ENCODE data around the gene HIVEP3.

Gene HIVEP3

DNA sequence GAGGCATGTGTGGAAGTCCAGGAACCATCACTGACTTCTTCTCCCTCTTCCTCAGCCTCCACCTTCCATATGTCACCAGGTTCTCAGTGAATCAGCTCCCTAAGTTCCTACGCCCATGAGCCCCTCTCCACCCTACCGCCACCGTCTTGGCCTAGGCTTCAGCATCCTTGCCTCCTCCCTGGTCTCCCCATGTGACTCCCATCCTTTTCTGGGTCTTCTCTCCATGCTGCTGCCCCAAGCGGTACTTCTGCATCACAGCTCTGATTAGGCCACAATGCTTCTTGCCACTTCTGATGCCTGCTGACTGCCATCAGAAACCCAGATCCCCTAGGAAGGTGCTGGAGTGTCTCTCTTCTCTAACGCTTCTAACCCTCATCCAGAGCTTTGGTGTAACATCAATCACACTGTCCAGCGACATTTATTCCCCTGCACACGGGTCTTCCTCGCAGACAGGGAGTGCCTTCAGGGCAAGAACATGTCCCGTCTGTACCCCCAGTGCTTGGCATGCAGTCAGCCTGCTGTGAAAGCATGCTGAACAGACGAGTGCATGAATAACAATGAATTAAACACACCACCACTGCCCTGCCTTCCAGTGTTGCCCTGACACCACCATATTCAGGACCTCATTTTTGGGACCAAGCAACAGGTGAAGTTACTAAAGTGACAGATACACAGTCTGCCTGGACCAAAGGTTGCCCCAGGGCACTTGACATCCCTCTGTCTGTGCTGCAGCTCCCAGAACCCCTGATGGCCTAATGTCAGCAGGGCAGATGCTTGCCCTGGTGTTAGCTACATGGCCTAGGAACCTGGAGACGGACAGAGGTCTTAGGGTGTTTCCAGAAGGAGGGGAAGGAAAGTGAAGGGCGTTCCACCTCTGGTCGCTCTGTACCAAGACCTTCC, 275.6 kb downstream of the HIVEP3 start:
- Mint-ChIP-seq H3K4me3 (no peak overlapping the region), H3K36me3 (ENCODE audit: low read depth) (no peaks in the 10 kb centered on the region), H3K9me3 (no peaks in the 10 kb centered on the region), H3K4me1 (peaks cover 17% of the 10 kb centered on the region), H3K27me3 (ENCODE audit: low read depth) (peaks cover 2% of the 10 kb centered on the region), H3K27ac (no peak overlapping the region)
- TF ChIP-seq, protein P1, sequence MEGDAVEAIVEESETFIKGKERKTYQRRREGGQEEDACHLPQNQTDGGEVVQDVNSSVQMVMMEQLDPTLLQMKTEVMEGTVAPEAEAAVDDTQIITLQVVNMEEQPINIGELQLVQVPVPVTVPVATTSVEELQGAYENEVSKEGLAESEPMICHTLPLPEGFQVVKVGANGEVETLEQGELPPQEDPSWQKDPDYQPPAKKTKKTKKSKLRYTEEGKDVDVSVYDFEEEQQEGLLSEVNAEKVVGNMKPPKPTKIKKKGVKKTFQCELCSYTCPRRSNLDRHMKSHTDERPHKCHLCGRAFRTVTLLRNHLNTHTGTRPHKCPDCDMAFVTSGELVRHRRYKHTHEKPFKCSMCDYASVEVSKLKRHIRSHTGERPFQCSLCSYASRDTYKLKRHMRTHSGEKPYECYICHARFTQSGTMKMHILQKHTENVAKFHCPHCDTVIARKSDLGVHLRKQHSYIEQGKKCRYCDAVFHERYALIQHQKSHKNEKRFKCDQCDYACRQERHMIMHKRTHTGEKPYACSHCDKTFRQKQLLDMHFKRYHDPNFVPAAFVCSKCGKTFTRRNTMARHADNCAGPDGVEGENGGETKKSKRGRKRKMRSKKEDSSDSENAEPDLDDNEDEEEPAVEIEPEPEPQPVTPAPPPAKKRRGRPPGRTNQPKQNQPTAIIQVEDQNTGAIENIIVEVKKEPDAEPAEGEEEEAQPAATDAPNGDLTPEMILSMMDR (IDR thresholded peaks at IDR 0.05; ENCODE audit: unreplicated experiment in 3 of 3), result no peak

DNA sequence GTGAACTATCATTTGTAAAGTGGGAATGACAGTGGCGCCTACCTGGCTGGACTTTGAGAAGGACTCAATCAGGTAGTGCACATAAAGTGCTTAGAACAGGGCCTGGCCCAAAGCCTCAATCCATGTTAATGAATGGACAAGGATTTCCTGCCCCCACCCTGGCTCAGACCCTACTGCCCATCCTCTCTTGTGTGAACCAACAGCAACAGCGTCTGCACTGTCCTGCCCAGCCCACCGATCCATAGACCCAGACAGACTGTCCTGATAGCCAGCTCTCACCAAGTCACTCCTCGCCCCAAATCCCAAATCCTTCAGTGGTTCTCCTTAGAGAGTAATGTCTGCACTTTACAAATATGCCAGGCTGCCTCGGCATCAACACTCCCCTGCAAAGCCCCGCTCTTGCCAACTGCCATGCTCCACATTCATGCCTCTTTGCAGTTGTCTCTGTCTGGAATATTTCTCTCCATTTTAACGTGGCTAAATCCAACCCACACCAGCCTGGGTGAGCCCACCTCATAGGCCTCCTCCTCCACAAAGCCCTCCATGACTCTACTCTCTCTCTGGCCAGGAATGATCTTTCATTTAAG, 276.7 kb downstream of the HIVEP3 start:
- H3K27me3 Mint-ChIP-seq (ENCODE audit: low read depth), result no peaks in the 10 kb centered on the region
- H3K4me3 Mint-ChIP-seq, result no peak overlapping the region
- no peaks in the 10 kb centered on the region for H3K36me3 Mint-ChIP-seq (ENCODE audit: low read depth)
- no peaks in the 10 kb centered on the region for H3K9me3 Mint-ChIP-seq
- H3K27ac Mint-ChIP-seq, result no peak overlapping the region
- H3K4me1 Mint-ChIP-seq, result peaks cover 21% of the 10 kb centered on the region
- TF ChIP-seq, protein P1 (IDR thresholded peaks at IDR 0.05; ENCODE audit: unreplicated experiment in 3 of 3), result no peak

DNA sequence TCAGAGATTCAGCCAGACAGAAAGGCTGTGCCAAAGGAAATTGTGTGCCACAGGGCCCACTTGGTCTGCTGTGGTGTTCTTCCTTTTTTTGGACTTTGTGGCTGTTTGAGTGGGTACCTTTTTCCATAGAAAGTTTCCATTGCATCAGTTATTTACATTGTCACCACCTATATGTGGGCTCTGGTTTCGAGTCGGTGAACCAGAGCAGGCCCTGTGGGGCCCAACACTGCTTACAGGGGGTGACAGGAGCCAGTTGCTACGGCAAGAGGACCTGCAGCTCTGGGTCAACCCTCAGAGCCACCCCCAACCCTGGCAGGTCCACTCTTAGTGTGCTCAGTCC, 277.3 kb downstream of the HIVEP3 start:
- H3K4me3 Mint-ChIP-seq, result no peak overlapping the region
- H3K9me3 Mint-ChIP-seq, result no peaks in the 10 kb centered on the region
- H3K4me1 Mint-ChIP-seq, result peaks cover 21% of the 10 kb centered on the region
- no peaks in the 10 kb centered on the region for H3K36me3 Mint-ChIP-seq (ENCODE audit: low read depth)
- no peak overlapping the region for H3K27ac Mint-ChIP-seq
- TF ChIP-seq, protein P1 (IDR thresholded peaks at IDR 0.05; ENCODE audit: unreplicated experiment in 3 of 3), result no peak
- H3K27me3 Mint-ChIP-seq (ENCODE audit: low read depth), result no peaks in the 10 kb centered on the region

DNA sequence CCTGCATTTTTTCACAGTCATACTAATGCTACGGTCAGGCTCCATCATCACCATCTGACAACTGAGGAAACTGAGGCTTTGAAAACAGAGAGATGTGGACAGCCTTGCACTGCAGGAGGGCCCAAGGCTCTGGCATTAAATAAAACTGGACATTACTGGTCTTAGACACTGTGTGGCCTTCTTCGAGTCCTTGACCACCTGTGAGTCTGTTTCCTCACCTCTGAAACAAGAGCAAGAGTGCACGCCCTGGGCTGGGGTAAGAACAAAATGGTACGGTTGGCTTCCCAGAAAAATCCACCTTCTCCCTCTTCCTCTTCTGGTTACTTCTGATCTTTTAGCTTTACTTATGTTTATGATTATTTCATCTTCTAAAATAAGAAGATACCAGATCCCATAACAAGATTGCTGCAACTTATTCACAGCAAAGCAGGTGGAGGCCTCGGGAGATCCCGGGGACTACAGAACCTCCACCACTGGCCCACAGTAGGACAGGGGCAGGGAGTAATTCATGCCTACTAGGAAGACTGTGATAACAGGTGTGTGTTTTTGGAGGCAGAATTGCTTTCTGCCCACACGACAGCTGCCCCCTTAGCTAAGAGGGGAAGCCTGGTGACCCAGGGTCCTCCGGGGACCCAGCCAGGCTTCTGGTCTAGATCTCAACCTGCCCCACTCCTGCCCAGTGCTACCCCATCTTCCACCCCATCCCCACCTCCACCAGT, 277.8 kb downstream of the HIVEP3 start:
- H3K27me3 Mint-ChIP-seq (ENCODE audit: low read depth), result no peaks in the 10 kb centered on the region
- TF ChIP-seq, protein P1 (IDR thresholded peaks at IDR 0.05; ENCODE audit: unreplicated experiment in 3 of 3), result no peak
- H3K27ac Mint-ChIP-seq, result no peak overlapping the region
- H3K4me3 Mint-ChIP-seq, result no peak overlapping the region
- H3K36me3 Mint-ChIP-seq (ENCODE audit: low read depth), result no peaks in the 10 kb centered on the region
- no peaks in the 10 kb centered on the region for H3K9me3 Mint-ChIP-seq
- H3K4me1 Mint-ChIP-seq, result peaks cover 21% of the 10 kb centered on the region

DNA sequence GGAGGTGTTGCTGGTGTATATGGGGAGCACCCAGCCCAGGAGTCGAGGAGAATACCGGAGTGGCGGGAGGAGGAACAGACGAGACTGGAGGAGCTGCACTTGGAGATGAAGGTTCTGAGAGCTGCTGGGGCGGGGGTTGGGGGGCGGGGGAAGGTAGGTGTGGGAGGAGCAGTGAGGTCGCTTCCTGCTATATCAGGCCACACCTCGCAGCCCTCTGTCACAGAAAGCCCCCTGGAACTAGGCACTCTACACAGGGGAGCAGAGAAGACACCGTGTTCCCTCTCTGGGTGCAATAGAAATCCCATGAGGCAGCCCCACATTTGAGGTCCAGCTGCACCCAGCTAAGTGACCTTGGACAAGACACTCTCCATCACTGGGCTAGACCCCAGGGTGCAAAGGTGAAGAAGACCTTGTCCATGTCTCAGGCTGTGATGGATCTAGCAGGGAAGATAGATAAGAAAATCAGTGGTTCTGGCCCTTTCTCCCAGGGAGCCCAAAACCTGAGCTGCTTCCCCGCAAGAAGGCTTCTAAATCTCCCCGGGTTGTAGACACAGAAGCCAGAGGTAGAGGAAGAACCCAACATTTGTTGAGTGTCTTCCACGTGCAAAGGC, 278.5 kb downstream of the HIVEP3 start:
- Mint-ChIP-seq H3K4me1 (peaks cover 21% of the 10 kb centered on the region), H3K27ac (no peak overlapping the region), H3K9me3 (no peaks in the 10 kb centered on the region), H3K36me3 (ENCODE audit: low read depth) (no peaks in the 10 kb centered on the region), H3K27me3 (ENCODE audit: low read depth) (no peaks in the 10 kb centered on the region), H3K4me3 (no peak overlapping the region)
- TF ChIP-seq, protein P1 (IDR thresholded peaks at IDR 0.05; ENCODE audit: unreplicated experiment in 3 of 3), result no peak

Measured in nephron (organoid).